Activated T-cell treated with anti-CD3 and anti-CD28 coated beads, Interleukin-2, amount 50 U/mL, for 72 hours (primary cell): ENCODE measurements around the gene HAPLN2. TPM values are rescaled to one million over a fixed set of nuclear protein-coding genes. Genes with fewer than 3 reads are reported as not detected.

ENCODE experiments used
- ATAC-seq, 2 donors: fragments of 150-1000 bp; cut with Tn5 transposase; replicated peaks in 1 of 2; 2 replicates each; pipeline ENCODE4 v1.10.0; 2021; ENCODE audit warnings: moderate library complexity in 2 of 2, mild to moderate bottlenecking in 1 of 2
- DNase-seq, 2 donors: peaks; one replicate each; pipeline ENCODE4 v3.0.0; 2021 to 2022; ENCODE audit warnings: mixed read lengths in 1 of 2
- H3K27ac Mint-ChIP-seq: one replicate; pipeline ENCODE4 v1.8.0; 2022; ENCODE audit warnings: mild to moderate bottlenecking, moderate library complexity, mixed read lengths
- H3K27me3 Mint-ChIP-seq: one replicate; pipeline ENCODE4 v1.8.0; 2022; ENCODE audit warnings: low read depth, mixed read lengths
- H3K36me3 Mint-ChIP-seq, 2 donors: one replicate each; pipeline ENCODE4 v1.8.0; 2022; ENCODE audit warnings: mixed read lengths in 2 of 2, mild to moderate bottlenecking in 1 of 2; ENCODE audit not compliant: insufficient read depth in 2 of 2
- H3K4me1 Mint-ChIP-seq: one replicate; pipeline ENCODE4 v1.8.0; 2022; ENCODE audit warnings: low read depth, mixed read lengths
- H3K4me3 Mint-ChIP-seq, 2 donors: one replicate each; pipeline ENCODE4 v1.8.0; 2022; ENCODE audit warnings: mild to moderate bottlenecking in 2 of 2, mixed read lengths in 2 of 2, moderate library complexity in 2 of 2
- H3K9me3 Mint-ChIP-seq, 2 donors: one replicate each; pipeline ENCODE4 v1.8.0; 2022; ENCODE audit warnings: mixed read lengths in 2 of 2
- total RNA-seq, 2 donors: library from RNA; stranded (reverse); gene quantifications; one replicate each; pipeline ENCODE4 v1.2.3, GENCODE V29; 2022

HAPLN2 gene
- total RNA-seq, 2 donors from 2014 or later, result 0.22 to 1.00 TPM

DNA sequence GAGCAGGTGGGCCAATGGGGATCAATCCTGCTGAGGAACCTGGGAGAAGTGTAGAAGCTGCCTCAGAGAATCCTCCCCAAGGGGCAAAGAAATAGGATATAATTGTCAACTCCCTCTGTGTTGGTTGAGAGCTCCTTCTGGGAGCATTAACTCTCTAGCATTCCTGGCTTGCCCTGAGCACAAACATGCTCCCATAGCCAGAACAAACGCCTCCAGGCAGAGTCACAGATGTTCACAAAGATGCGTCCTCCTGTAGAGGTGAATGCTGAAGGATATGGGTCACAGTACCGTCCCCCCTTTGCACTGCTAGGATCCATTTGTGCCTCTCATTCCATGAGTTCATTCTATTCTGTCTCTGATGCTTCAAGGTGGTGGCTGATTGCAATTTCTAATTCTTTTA lies 13.1 kb downstream of the HAPLN2 start:
- peaks cover 63% of the 10 kb centered on the region for H3K27me3 Mint-ChIP-seq
- ATAC-seq (no peak), DNase-seq (no peak)
- H3K36me3 Mint-ChIP-seq, result no peaks in the 10 kb centered on the region
- H3K9me3 Mint-ChIP-seq, result no peaks in the 10 kb centered on the region
- H3K4me1 Mint-ChIP-seq, result no peaks in the 10 kb centered on the region
- H3K4me3 Mint-ChIP-seq, result no peak overlapping the region
- no peak overlapping the region for H3K27ac Mint-ChIP-seq

DNA sequence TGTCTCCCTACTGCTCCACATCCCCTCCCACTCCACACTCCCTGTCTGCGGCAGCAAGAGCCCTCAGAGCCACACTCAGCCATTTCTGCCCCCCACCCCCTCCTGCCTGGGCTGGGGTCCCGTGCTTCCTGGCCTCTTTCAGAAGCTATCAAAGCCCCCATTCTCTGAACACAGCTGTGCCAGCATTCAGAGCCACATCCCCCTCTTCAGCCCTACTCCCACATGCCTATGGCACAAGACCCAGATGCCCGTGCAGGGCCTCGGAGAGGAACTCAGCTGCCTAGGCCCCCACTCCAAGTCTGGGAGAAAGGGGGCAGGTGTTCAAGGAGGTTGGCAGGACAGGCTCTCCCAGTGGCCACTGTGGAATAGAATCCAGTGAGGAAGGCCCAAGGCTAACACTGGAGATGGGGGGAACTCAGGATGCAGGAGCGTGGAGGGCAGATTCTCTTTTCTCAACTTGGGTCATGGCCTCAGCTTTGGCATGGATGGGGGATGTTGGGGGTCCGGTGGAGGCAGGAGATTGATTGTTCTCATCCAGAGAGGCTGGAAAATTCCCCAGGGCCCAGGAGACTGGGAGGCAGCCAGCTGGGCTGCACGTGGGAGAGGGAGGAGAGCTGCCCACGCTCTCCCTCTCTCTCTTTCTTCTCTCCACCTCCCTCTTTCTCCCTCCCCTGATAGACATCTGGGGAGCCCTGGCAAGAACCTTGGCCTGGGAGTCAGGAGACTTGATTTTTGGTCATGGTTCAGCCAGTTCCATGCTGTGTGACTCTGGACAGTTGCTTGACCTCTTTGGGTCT lies 19.2 kb downstream of the HAPLN2 start:
- no peaks in the 10 kb centered on the region for H3K9me3 Mint-ChIP-seq
- no peak overlapping the region for H3K27ac Mint-ChIP-seq
- no peak for ATAC-seq
- H3K27me3 Mint-ChIP-seq, result peaks cover 77% of the 10 kb centered on the region
- DNase-seq, result no peak
- H3K4me1 Mint-ChIP-seq, result peaks cover 24% of the 10 kb centered on the region
- H3K36me3 Mint-ChIP-seq, result no peaks in the 10 kb centered on the region
- no peak overlapping the region for H3K4me3 Mint-ChIP-seq

DNA sequence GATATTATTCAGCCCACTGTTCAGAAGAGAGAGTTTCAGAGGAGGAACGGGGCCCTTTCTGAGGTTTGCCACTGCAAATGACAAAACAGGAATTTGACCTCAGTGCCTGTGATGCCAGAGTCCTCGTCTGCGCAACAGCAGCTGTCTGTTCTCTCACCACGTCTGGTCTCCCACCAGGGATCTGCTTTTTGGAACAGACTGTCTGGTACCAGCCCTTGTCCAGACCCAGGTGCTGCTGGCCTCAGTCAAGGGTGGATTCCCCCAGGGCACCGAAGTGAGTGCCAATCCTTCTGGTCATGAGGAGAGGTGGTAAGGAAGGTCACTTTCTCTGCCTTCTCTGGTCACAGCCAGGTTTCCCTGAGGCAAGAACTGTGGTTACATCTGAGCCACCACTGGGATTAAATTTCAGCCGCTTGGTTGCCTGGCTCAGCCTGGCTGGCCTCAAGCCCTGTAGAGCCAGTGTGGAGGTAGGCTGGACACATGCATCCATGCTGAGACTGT lies 20.4 kb downstream of the HAPLN2 start:
- H3K4me1 Mint-ChIP-seq, result peaks cover 30% of the 10 kb centered on the region
- no peaks in the 10 kb centered on the region for H3K36me3 Mint-ChIP-seq
- H3K27me3 Mint-ChIP-seq, result peaks cover 80% of the 10 kb centered on the region
- H3K4me3 Mint-ChIP-seq, result no peak overlapping the region
- ATAC-seq (no peak), DNase-seq (no peak)
- no peaks in the 10 kb centered on the region for H3K9me3 Mint-ChIP-seq
- H3K27ac Mint-ChIP-seq, result no peak overlapping the region

- Mint-ChIP-seq H3K9me3 (no peaks in the 10 kb centered on the region), H3K36me3 (no peaks in the 10 kb centered on the region), H3K4me3 (peak overlapping the region; percentile 40 to 79), H3K27me3 (peaks cover 85% of the 10 kb centered on the region), H3K27ac (no peak overlapping the region), H3K4me1 (peaks cover 30% of the 10 kb centered on the region)
- DNase-seq (no peak), ATAC-seq (no peak)
These were observed 21.9 kb downstream of the HAPLN2 start for GRCh38 chr1:156640842-156641706.

GRCh38 chr1:156641761-156642264 lies 22.6 kb downstream of the HAPLN2 start, which contains the start of gene BCAN:
TSS of gene BCAN (plus strand) at chr1:156642117. CDS start at chr1:156646055, 3,938 bp downstream.
- Mint-ChIP-seq H3K4me1 (peaks cover 30% of the 10 kb centered on the region), H3K36me3 (no peaks in the 10 kb centered on the region), H3K9me3 (no peaks in the 10 kb centered on the region), H3K27me3 (peaks cover 85% of the 10 kb centered on the region), H3K4me3 (peak within 1 kb of the TSS; percentile 77 to 79), H3K27ac (no peak within 1 kb of the TSS)
- peak; percentile 39 to 40 for ATAC-seq
- DNase-seq, result peak in 1 of 2 donors; percentile 19

DNA sequence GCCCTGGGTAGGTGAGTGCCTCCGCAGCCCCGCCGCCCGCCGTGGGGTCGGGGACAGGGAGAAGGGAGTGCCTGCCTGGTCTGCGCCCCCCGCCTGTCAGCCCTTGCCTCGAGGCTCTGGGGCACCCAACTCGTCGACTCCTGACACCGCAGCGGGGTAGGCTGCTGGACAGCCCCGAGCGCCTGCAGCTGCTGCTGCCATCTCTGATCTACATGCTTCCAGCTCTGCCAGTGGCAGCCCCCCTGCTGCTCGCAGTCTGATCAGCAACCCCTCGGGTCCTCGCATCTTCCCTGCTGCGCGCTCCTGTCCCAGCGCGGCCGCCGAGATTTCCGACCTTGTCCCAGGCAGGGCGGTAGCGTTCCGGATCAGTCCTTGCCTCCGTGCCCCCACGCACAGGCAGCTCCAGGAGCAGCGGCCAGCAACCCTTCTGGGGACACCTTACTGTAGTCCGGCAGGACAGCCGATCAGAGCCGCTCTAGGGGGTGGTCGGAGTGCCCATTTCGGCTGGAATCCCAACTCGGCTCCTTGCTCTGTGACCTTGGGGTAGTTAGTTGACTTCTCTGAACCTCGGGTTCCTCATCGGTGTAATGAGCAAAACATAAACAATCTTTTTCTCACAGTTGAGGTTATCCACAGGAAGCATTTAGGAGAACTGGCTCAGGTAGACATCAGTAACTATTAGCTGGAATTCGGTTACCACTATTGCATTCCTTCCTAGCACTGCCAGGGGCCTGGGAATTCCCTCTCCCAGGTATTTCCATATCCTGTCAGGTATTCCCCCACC lies 23.2 kb downstream of the HAPLN2 start:
- Mint-ChIP-seq H3K27me3 (peaks cover 87% of the 10 kb centered on the region), H3K27ac (no peak overlapping the region), H3K9me3 (no peaks in the 10 kb centered on the region), H3K4me3 (peak overlapping the region; percentile 77 to 79), H3K4me1 (peaks cover 30% of the 10 kb centered on the region), H3K36me3 (no peaks in the 10 kb centered on the region)
- ATAC-seq (no peak), DNase-seq (no peak)

DNA sequence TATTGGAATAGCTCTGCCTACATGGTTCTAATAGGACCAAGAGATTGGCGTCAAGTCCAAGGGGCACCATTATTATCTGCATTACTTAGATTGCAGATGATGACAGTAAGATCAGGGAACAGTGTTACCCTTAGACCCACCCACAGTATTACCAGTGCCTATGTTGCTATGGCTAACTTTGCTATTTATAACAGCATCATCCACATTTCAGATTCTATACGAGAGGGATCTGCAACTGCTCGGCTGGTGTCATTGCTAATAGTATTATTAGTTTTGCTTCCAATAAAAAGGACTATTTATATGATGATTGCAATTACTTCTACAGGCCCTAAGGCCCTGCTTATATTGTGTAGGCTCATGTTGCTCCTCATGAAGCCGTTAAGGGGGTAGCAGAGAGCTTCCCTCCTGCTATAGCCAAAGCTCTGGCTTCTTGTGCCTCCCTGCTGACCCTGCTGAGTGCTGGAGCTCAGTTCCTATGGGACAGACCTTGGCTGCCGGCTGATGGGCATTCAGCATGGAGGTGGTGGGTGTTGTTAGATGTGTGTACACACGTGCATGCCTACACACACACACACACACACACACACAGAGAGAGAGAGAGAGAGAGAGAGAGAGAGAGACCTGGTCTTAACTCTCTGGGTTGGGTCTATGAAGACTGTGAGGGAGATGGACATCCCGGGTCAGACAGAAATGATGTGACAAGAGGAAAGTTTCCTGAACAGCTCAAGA lies 24.0 kb downstream of the HAPLN2 start:
- DNase-seq (no peak), ATAC-seq (peak in 1 of 2 donors; percentile 5)
- peaks cover 30% of the 10 kb centered on the region for H3K4me1 Mint-ChIP-seq
- no peaks in the 10 kb centered on the region for H3K36me3 Mint-ChIP-seq
- H3K4me3 Mint-ChIP-seq, result peak overlapping the region; percentile 77 to 79
- no peaks in the 10 kb centered on the region for H3K9me3 Mint-ChIP-seq
- peaks cover 90% of the 10 kb centered on the region for H3K27me3 Mint-ChIP-seq
- H3K27ac Mint-ChIP-seq, result no peak overlapping the region

DNA sequence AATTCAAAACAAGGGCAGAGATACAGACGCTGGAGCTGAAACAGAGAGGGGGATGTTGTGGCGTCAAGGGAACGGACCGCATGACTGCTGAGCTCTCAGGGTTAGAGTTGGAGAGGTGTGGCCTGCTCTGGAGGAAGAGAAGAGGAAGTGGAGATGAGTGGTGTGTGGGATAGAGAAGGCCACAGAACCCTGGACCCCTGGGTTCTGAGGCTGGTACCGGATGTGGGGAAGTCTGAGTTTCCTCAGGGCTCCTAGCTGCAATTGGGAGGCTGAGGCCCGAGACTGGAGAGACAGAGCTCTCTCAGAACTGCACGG lies 24.5 kb downstream of the HAPLN2 start:
- DNase-seq (peak; percentile 48 to 60), ATAC-seq (peak; percentile 90 to 91)
- Mint-ChIP-seq H3K4me1 (peaks cover 30% of the 10 kb centered on the region), H3K27ac (no peak overlapping the region), H3K9me3 (no peaks in the 10 kb centered on the region), H3K27me3 (peaks cover 90% of the 10 kb centered on the region), H3K4me3 (no peak overlapping the region), H3K36me3 (no peaks in the 10 kb centered on the region)

- peaks cover 30% of the 10 kb centered on the region for H3K4me1 Mint-ChIP-seq
- peaks cover 90% of the 10 kb centered on the region for H3K27me3 Mint-ChIP-seq
- no peak overlapping the region for H3K4me3 Mint-ChIP-seq
- H3K27ac Mint-ChIP-seq, result no peak overlapping the region
- no peaks in the 10 kb centered on the region for H3K9me3 Mint-ChIP-seq
- ATAC-seq (no peak), DNase-seq (no peak)
- no peaks in the 10 kb centered on the region for H3K36me3 Mint-ChIP-seq
These were observed 24.9 kb downstream of the HAPLN2 start for GRCh38 chr1:156644146-156644545.

DNA sequence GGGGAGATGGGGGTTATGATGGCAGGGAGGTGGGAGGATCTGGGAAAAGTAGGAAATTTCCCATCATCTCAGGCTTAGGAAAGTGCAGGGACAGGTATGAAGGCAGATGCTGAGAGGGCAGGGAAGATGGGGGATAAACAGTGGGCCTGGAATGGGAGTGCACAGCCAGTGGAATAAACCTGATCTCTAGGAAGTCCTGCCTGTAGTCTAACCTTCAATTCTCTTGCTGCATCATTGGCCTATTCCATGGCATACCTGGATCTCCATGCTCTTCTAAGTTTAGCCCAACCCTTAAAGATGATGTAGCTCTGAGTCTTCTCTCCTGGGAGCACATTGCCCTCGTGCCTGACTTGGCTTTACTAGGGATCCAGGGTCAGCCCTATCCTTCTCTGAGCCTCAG lies 25.4 kb downstream of the HAPLN2 start:
- H3K4me1 Mint-ChIP-seq, result peaks cover 30% of the 10 kb centered on the region
- H3K27ac Mint-ChIP-seq, result no peak overlapping the region
- no peak for ATAC-seq
- no peak for DNase-seq
- H3K9me3 Mint-ChIP-seq, result no peaks in the 10 kb centered on the region
- H3K4me3 Mint-ChIP-seq, result no peak overlapping the region
- no peaks in the 10 kb centered on the region for H3K36me3 Mint-ChIP-seq
- peaks cover 90% of the 10 kb centered on the region for H3K27me3 Mint-ChIP-seq

- peaks cover 30% of the 10 kb centered on the region for H3K4me1 Mint-ChIP-seq
- DNase-seq (no peak), ATAC-seq (no peak)
- no peak overlapping the region for H3K4me3 Mint-ChIP-seq
- no peaks in the 10 kb centered on the region for H3K9me3 Mint-ChIP-seq
- no peak overlapping the region for H3K27ac Mint-ChIP-seq
- no peaks in the 10 kb centered on the region for H3K36me3 Mint-ChIP-seq
- peaks cover 90% of the 10 kb centered on the region for H3K27me3 Mint-ChIP-seq
These were observed 25.8 kb downstream of the HAPLN2 start for GRCh38 chr1:156645056-156645455.

DNA sequence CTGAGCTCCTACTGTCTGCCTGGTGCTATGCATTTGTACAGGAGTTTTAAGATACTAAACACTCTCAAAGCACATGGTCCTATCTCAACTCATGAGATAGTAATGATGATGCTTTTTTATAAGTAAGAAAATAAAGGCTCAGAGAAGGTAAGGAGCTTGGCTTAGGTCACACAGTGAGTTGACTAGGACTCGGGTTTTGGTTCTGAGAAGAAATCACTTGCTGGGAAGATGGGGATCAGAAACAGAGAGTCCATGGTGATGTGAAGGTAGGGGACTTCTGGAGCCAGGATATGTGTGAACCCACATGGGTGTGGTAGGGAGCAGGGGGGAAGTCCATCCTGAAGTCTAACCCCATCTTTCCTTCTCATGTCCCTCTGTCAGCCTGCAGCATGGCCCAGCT lies 26.5 kb downstream of the HAPLN2 start:
- H3K36me3 Mint-ChIP-seq, result no peaks in the 10 kb centered on the region
- H3K4me1 Mint-ChIP-seq, result peaks cover 29% of the 10 kb centered on the region
- no peak overlapping the region for H3K27ac Mint-ChIP-seq
- no peak for DNase-seq
- H3K9me3 Mint-ChIP-seq, result no peaks in the 10 kb centered on the region
- no peak overlapping the region for H3K4me3 Mint-ChIP-seq
- H3K27me3 Mint-ChIP-seq, result peaks cover 89% of the 10 kb centered on the region
- no peak for ATAC-seq
